Measurements from ENCODE around the gene FKBP11.
"Not testable (repeated sequence)": the region's sequence is repeated elsewhere in the genome, so short reads cannot be mapped to it uniquely, and the experiment has no call there.

Gene FKBP11

GRCh38 chr12:48903982-48904411 lies 21.3 kb downstream of the FKBP11 start:
- no peak for DNase-seq

GRCh38 chr12:48903363-48903981 lies 21.8 kb downstream of the FKBP11 start:
- no peak for DNase-seq

GRCh38 chr12:48901278-48901677 lies 24.0 kb downstream of the FKBP11 start:
- no peak for DNase-seq

GRCh38 chr12:48899651-48900050 lies 25.6 kb downstream of the FKBP11 start:
- no peak for DNase-seq

GRCh38 chr12:48894271-48894670 lies 31.0 kb downstream of the FKBP11 start:
- no peak for DNase-seq

GRCh38 chr12:48890657-48891418 lies 34.5 kb downstream of the FKBP11 start:
- no peak for DNase-seq

GRCh38 chr12:48889679-48890078 lies 35.6 kb downstream of the FKBP11 start:
- no peak for DNase-seq

- DNase-seq: no peak
Observed at GRCh38 chr12:48883305-48884161, 41.8 kb downstream of the FKBP11 start.

GRCh38 chr12:48882972-48883304 lies 42.4 kb downstream of the FKBP11 start:
- no peak for DNase-seq

GRCh38 chr12:48882315-48882687 lies 43.0 kb downstream of the FKBP11 start:
- DNase-seq: no peak

GRCh38 chr12:48881686-48882314 lies 43.5 kb downstream of the FKBP11 start:
- no peak for DNase-seq

GRCh38 chr12:48880647-48881046 lies 44.6 kb downstream of the FKBP11 start:
- no peak for DNase-seq

- DNase-seq: no peak
Observed at GRCh38 chr12:48878548-48878947, 46.7 kb downstream of the FKBP11 start.

GRCh38 chr12:48875944-48876515 lies 49.3 kb downstream of the FKBP11 start:
- no peak for DNase-seq

- DNase-seq: not testable (repeated sequence)
Observed at GRCh38 chr12:48873534-48873933, 51.8 kb downstream of the FKBP11 start.

- DNase-seq: no peak
Observed at GRCh38 chr12:48873096-48873495, 52.2 kb downstream of the FKBP11 start.

Data from cortex of kidney (tissue), 1 donor.